Measurements from ENCODE around the gene C1orf21. TPM values are rescaled to one million over a fixed set of nuclear protein-coding genes. Genes with fewer than 3 reads are reported as not detected.

C1orf21 gene
- polyA plus RNA-seq, 1 donor (not counting 4 experiments of a cell fraction or from before 2014, with no cell fraction given), result 44.3 TPM

DNA sequence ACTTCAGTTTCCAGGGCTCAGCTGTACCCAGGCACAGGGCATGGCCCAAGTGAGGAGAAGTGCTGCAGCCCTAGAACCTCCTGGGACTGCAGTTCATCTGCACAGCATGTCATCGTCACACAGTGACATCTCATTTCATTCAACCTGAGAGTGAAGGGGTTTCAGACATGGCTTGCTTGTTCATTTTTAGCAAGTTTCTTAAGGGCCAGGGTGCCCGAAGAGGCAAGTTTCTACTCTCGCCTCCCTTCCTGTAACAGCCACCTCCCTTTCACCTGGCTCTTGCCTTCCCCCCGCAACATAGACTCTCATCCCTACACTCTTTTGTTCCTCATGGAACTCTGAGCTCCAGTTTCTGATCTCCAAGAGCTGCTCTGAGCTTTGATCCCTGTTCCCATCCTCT is 108.1 kb downstream of the C1orf21 start:
- H3K9ac ChIP-seq (ENCODE audit: control insufficient read depth, extremely low read depth, insufficient read depth, low read length), result no peak overlapping the region
- dilution Hi-C loops (cut with MboI; ENCODE audit: extremely low pct_ligation_motif_present, low sequenced_read_pairs), result no loop called here
- H3K4me2 ChIP-seq (ENCODE audit: control insufficient read depth, extremely low read depth, insufficient read depth, low read depth, low read length), result no peak overlapping the region
- no peaks in the 10 kb centered on the region for H3K36me3 ChIP-seq (ENCODE audit: control insufficient read depth in 2 of 2, extremely low read depth in 1 of 2, insufficient read depth in 2 of 2, low read length in 2 of 2)
- H3K4me1 ChIP-seq (ENCODE audit: control insufficient read depth, extremely low read depth, insufficient read depth, low read length), result peaks cover 22% of the 10 kb centered on the region
- no peaks in the 10 kb centered on the region for H4K20me1 ChIP-seq (ENCODE audit: control insufficient read depth, extremely low read depth, insufficient read depth, low read length)
- DNase-seq (ENCODE audit: low read depth, low spot score) (no peak), FAIRE-seq (no peak)
- no peak overlapping the region for H3K27ac ChIP-seq (ENCODE audit: control insufficient read depth, insufficient read depth, low read length)
- TF ChIP-seq EZH2 (IDR thresholded peaks at IDR 0.05; ENCODE audit: low read length), result no peak
- TF ChIP-seq, protein P1, sequence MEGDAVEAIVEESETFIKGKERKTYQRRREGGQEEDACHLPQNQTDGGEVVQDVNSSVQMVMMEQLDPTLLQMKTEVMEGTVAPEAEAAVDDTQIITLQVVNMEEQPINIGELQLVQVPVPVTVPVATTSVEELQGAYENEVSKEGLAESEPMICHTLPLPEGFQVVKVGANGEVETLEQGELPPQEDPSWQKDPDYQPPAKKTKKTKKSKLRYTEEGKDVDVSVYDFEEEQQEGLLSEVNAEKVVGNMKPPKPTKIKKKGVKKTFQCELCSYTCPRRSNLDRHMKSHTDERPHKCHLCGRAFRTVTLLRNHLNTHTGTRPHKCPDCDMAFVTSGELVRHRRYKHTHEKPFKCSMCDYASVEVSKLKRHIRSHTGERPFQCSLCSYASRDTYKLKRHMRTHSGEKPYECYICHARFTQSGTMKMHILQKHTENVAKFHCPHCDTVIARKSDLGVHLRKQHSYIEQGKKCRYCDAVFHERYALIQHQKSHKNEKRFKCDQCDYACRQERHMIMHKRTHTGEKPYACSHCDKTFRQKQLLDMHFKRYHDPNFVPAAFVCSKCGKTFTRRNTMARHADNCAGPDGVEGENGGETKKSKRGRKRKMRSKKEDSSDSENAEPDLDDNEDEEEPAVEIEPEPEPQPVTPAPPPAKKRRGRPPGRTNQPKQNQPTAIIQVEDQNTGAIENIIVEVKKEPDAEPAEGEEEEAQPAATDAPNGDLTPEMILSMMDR (optimal IDR thresholded peaks at IDR 0.05 in 1 of 3, IDR thresholded peaks at IDR 0.05 in 1 of 3, conservative IDR thresholded peaks at IDR 0.05 in 1 of 3; ENCODE audit: extremely low read depth in 1 of 3, insufficient read depth in 2 of 3, low read length in 3 of 3), result no peak
- H3K9me3 ChIP-seq (ENCODE audit: control insufficient read depth, low read depth, low read length), result no peaks in the 10 kb centered on the region
- H2AFZ ChIP-seq (ENCODE audit: control insufficient read depth, low read length), result no peak overlapping the region
- no peaks in the 10 kb centered on the region for H3K9me1 ChIP-seq (ENCODE audit: control insufficient read depth, extremely low read depth, insufficient read depth, low read length)
- no peaks in the 10 kb centered on the region for H3K27me3 ChIP-seq (ENCODE audit: control insufficient read depth, extremely low read depth, insufficient read depth, low read length)
- no peak overlapping the region for H3K4me3 ChIP-seq (ENCODE audit: control insufficient read depth in 2 of 3, extremely low read depth in 1 of 3, insufficient read depth in 2 of 3, low read depth in 1 of 3, low read length in 3 of 3)
- peaks cover 24% of the 10 kb centered on the region for H3K79me2 ChIP-seq (ENCODE audit: control insufficient read depth, insufficient read depth, low read length)

DNA sequence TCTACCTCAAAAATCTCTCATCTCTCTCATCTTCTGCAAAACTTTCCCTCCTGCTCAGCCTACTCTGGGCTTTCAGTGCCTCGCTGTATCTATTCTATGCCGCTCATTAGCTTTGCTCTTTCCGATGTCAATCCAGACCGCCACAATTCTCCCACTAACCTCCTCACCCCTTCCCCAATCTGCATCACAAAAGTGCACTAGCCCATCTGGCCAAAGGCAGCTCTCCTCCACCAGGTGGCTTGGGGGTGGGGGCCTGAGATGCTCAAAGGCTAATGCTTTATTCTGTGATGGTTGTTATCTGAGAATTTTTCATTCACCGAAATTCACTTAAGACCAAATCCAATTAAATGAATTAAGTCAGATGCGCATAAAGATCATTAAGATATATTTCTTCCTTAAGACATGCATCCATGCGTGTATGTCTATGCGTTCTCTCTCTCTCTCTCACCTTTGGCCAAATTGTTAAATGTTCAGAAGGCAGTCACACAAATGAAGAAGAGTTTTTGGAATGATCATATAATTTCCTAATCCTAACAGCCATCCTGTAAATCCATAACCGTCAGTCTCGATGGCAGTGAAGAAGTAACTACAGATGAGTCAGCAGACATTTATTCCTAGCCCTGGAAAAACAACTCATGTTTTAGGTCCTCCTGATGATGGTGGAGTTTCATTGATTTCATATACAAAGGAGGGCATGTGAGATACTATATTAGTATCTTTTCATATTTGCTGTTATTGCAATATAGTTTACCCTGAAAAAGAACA is 111.3 kb downstream of the C1orf21 start:
- Histone ChIP-seq H4K20me1 (ENCODE audit: control insufficient read depth, extremely low read depth, insufficient read depth, low read length) (no peaks in the 10 kb centered on the region), H2AFZ (ENCODE audit: control insufficient read depth, low read length) (no peak overlapping the region), H3K4me2 (ENCODE audit: control insufficient read depth, extremely low read depth, insufficient read depth, low read depth, low read length) (no peak overlapping the region), H3K36me3 (ENCODE audit: control insufficient read depth in 2 of 2, extremely low read depth in 1 of 2, insufficient read depth in 2 of 2, low read length in 2 of 2) (no peaks in the 10 kb centered on the region), H3K4me3 (ENCODE audit: control insufficient read depth in 2 of 3, extremely low read depth in 1 of 3, insufficient read depth in 2 of 3, low read depth in 1 of 3, low read length in 3 of 3) (no peak overlapping the region), H3K27ac (ENCODE audit: control insufficient read depth, insufficient read depth, low read length) (no peak overlapping the region), H3K9me3 (ENCODE audit: control insufficient read depth, low read depth, low read length) (no peaks in the 10 kb centered on the region), H3K79me2 (ENCODE audit: control insufficient read depth, insufficient read depth, low read length) (peaks cover 20% of the 10 kb centered on the region), H3K9me1 (ENCODE audit: control insufficient read depth, extremely low read depth, insufficient read depth, low read length) (no peaks in the 10 kb centered on the region), H3K4me1 (ENCODE audit: control insufficient read depth, extremely low read depth, insufficient read depth, low read length) (no peaks in the 10 kb centered on the region), H3K27me3 (ENCODE audit: control insufficient read depth, extremely low read depth, insufficient read depth, low read length) (no peaks in the 10 kb centered on the region), H3K9ac (ENCODE audit: control insufficient read depth, extremely low read depth, insufficient read depth, low read length) (no peak overlapping the region)
- no peak for DNase-seq (ENCODE audit: low read depth, low spot score)
- no peak for FAIRE-seq
- dilution Hi-C loops (cut with MboI; ENCODE audit: extremely low pct_ligation_motif_present, low sequenced_read_pairs), result no loop called here
- TF ChIP-seq EZH2 (IDR thresholded peaks at IDR 0.05; ENCODE audit: low read length), result no peak
- TF ChIP-seq, protein P1 (optimal IDR thresholded peaks at IDR 0.05 in 1 of 3, IDR thresholded peaks at IDR 0.05 in 1 of 3, conservative IDR thresholded peaks at IDR 0.05 in 1 of 3; ENCODE audit: extremely low read depth in 1 of 3, insufficient read depth in 2 of 3, low read length in 3 of 3), result no peak
